ENCODE results near the gene OXT.
"Not testable (repeated sequence)": the region's sequence is repeated elsewhere in the genome, so short reads cannot be mapped to it uniquely, and the experiment has no call there.

The OXT gene
- total RNA-seq = 0 to 0.17 (median 0.09) reads per million in 3 donors

- Histone ChIP-seq H3K36me3 (ENCODE audit: control insufficient read depth, insufficient read depth, low read length) (no peaks in the 10 kb centered on the region), H3K9me3 (ENCODE audit: control insufficient read depth, low read length) (no peaks in the 10 kb centered on the region), H3K27me3 (replicated peaks; ENCODE audit: control insufficient read depth, insufficient read depth, low read length, poor library complexity, severe bottlenecking) (no peaks in the 10 kb centered on the region), H3K27ac (ENCODE audit: insufficient read depth, low read length, poor library complexity, severe bottlenecking) (peak within 1 kb of the TSS; percentile 51), H3K4me3 (ENCODE audit: insufficient read depth, low read depth, low read length, poor library complexity, severe bottlenecking) (peak within 1 kb of the TSS; percentile 73), H3K4me1 (ENCODE audit: control insufficient read depth, insufficient read depth, low read length, poor library complexity, severe bottlenecking) (peaks cover 11% of the 10 kb centered on the region)
- DNase-seq = peak; percentile 46 to 61 (median 60)
These were observed at the start of gene OXT for GRCh38 chr20:3071610-3072529. Gene OXT, plus strand, starts transcription at chr20:3071620. Its CDS starts 36 bp downstream, at chr20:3071656.

GRCh38 chr20:3021777-3022176, 49.6 kb upstream of the OXT start:
- no peaks in the 10 kb centered on the region for H3K9me3 ChIP-seq (ENCODE audit: control insufficient read depth, low read length)
- H3K36me3 ChIP-seq (ENCODE audit: control insufficient read depth, insufficient read depth, low read length) = peaks cover 65% of the 10 kb centered on the region
- DNase-seq = no peak
- H3K27ac ChIP-seq (ENCODE audit: insufficient read depth, low read length, poor library complexity, severe bottlenecking) = no peak overlapping the region
- H3K4me1 ChIP-seq (ENCODE audit: control insufficient read depth, insufficient read depth, low read length, poor library complexity, severe bottlenecking) = no peaks in the 10 kb centered on the region
- H3K27me3 ChIP-seq (replicated peaks; ENCODE audit: control insufficient read depth, insufficient read depth, low read length, poor library complexity, severe bottlenecking) = no peaks in the 10 kb centered on the region
- H3K4me3 ChIP-seq (ENCODE audit: insufficient read depth, low read depth, low read length, poor library complexity, severe bottlenecking) = no peak overlapping the region

GRCh38 chr20:3022559-3023490, 48.6 kb upstream of the OXT start:
- H3K27me3 ChIP-seq (replicated peaks; ENCODE audit: control insufficient read depth, insufficient read depth, low read length, poor library complexity, severe bottlenecking); H3K9me3 ChIP-seq (ENCODE audit: control insufficient read depth, low read length); H3K4me3 ChIP-seq (ENCODE audit: insufficient read depth, low read depth, low read length, poor library complexity, severe bottlenecking); DNase-seq; H3K4me1 ChIP-seq (ENCODE audit: control insufficient read depth, insufficient read depth, low read length, poor library complexity, severe bottlenecking); H3K27ac ChIP-seq (ENCODE audit: insufficient read depth, low read length, poor library complexity, severe bottlenecking): not testable (repeated sequence)
- peaks cover 66% of the 10 kb centered on the region for H3K36me3 ChIP-seq (ENCODE audit: control insufficient read depth, insufficient read depth, low read length)

GRCh38 chr20:3027987-3028386, 43.4 kb upstream of the OXT start:
- Histone ChIP-seq H3K9me3 (ENCODE audit: control insufficient read depth, low read length) (no peaks in the 10 kb centered on the region), H3K4me1 (ENCODE audit: control insufficient read depth, insufficient read depth, low read length, poor library complexity, severe bottlenecking) (no peaks in the 10 kb centered on the region), H3K27me3 (replicated peaks; ENCODE audit: control insufficient read depth, insufficient read depth, low read length, poor library complexity, severe bottlenecking) (no peaks in the 10 kb centered on the region), H3K36me3 (ENCODE audit: control insufficient read depth, insufficient read depth, low read length) (peaks cover 48% of the 10 kb centered on the region), H3K4me3 (ENCODE audit: insufficient read depth, low read depth, low read length, poor library complexity, severe bottlenecking) (no peak overlapping the region), H3K27ac (ENCODE audit: insufficient read depth, low read length, poor library complexity, severe bottlenecking) (no peak overlapping the region)
- no peak for DNase-seq

GRCh38 chr20:3031524-3032147, 39.8 kb upstream of the OXT start:
- no peaks in the 10 kb centered on the region for H3K4me1 ChIP-seq (ENCODE audit: control insufficient read depth, insufficient read depth, low read length, poor library complexity, severe bottlenecking)
- H3K4me3 ChIP-seq (ENCODE audit: insufficient read depth, low read depth, low read length, poor library complexity, severe bottlenecking) = no peak overlapping the region
- H3K9me3 ChIP-seq (ENCODE audit: control insufficient read depth, low read length) = no peaks in the 10 kb centered on the region
- DNase-seq = no peak
- H3K27ac ChIP-seq (ENCODE audit: insufficient read depth, low read length, poor library complexity, severe bottlenecking) = no peak overlapping the region
- H3K27me3 ChIP-seq (replicated peaks; ENCODE audit: control insufficient read depth, insufficient read depth, low read length, poor library complexity, severe bottlenecking) = no peaks in the 10 kb centered on the region
- peaks cover 44% of the 10 kb centered on the region for H3K36me3 ChIP-seq (ENCODE audit: control insufficient read depth, insufficient read depth, low read length)

GRCh38 chr20:3032624-3033023, 38.8 kb upstream of the OXT start:
- Histone ChIP-seq H3K36me3 (ENCODE audit: control insufficient read depth, insufficient read depth, low read length) (peaks cover 44% of the 10 kb centered on the region), H3K27me3 (replicated peaks; ENCODE audit: control insufficient read depth, insufficient read depth, low read length, poor library complexity, severe bottlenecking) (no peaks in the 10 kb centered on the region), H3K4me3 (ENCODE audit: insufficient read depth, low read depth, low read length, poor library complexity, severe bottlenecking) (no peak overlapping the region), H3K27ac (ENCODE audit: insufficient read depth, low read length, poor library complexity, severe bottlenecking) (no peak overlapping the region), H3K4me1 (ENCODE audit: control insufficient read depth, insufficient read depth, low read length, poor library complexity, severe bottlenecking) (no peaks in the 10 kb centered on the region), H3K9me3 (ENCODE audit: control insufficient read depth, low read length) (no peaks in the 10 kb centered on the region)
- no peak for DNase-seq

- no peak overlapping the region for H3K27ac ChIP-seq (ENCODE audit: insufficient read depth, low read length, poor library complexity, severe bottlenecking)
- H3K4me3 ChIP-seq (ENCODE audit: insufficient read depth, low read depth, low read length, poor library complexity, severe bottlenecking) = no peak overlapping the region
- DNase-seq = no peak
- no peaks in the 10 kb centered on the region for H3K27me3 ChIP-seq (replicated peaks; ENCODE audit: control insufficient read depth, insufficient read depth, low read length, poor library complexity, severe bottlenecking)
- no peaks in the 10 kb centered on the region for H3K4me1 ChIP-seq (ENCODE audit: control insufficient read depth, insufficient read depth, low read length, poor library complexity, severe bottlenecking)
- H3K36me3 ChIP-seq (ENCODE audit: control insufficient read depth, insufficient read depth, low read length) = peaks cover 58% of the 10 kb centered on the region
- H3K9me3 ChIP-seq (ENCODE audit: control insufficient read depth, low read length) = no peaks in the 10 kb centered on the region
These were observed 33.8 kb upstream of the OXT start for GRCh38 chr20:3037654-3038053.

- DNase-seq = no peak
These were observed 33.0 kb upstream of the OXT start for GRCh38 chr20:3038454-3038853.

GRCh38 chr20:3039426-3039825, 32.0 kb upstream of the OXT start:
- H3K27ac ChIP-seq (ENCODE audit: insufficient read depth, low read length, poor library complexity, severe bottlenecking) = no peak overlapping the region
- H3K4me3 ChIP-seq (ENCODE audit: insufficient read depth, low read depth, low read length, poor library complexity, severe bottlenecking) = no peak overlapping the region
- no peaks in the 10 kb centered on the region for H3K9me3 ChIP-seq (ENCODE audit: control insufficient read depth, low read length)
- peaks cover 52% of the 10 kb centered on the region for H3K36me3 ChIP-seq (ENCODE audit: control insufficient read depth, insufficient read depth, low read length)
- H3K4me1 ChIP-seq (ENCODE audit: control insufficient read depth, insufficient read depth, low read length, poor library complexity, severe bottlenecking) = no peaks in the 10 kb centered on the region
- H3K27me3 ChIP-seq (replicated peaks; ENCODE audit: control insufficient read depth, insufficient read depth, low read length, poor library complexity, severe bottlenecking) = no peaks in the 10 kb centered on the region
- DNase-seq = no peak

More at GRCh38 chr20:3038454-3038853, 33.0 kb upstream of the OXT start:
- Histone ChIP-seq H3K27me3 (replicated peaks; ENCODE audit: control insufficient read depth, insufficient read depth, low read length, poor library complexity, severe bottlenecking) (no peaks in the 10 kb centered on the region), H3K4me1 (ENCODE audit: control insufficient read depth, insufficient read depth, low read length, poor library complexity, severe bottlenecking) (no peaks in the 10 kb centered on the region), H3K4me3 (ENCODE audit: insufficient read depth, low read depth, low read length, poor library complexity, severe bottlenecking) (no peak overlapping the region), H3K27ac (ENCODE audit: insufficient read depth, low read length, poor library complexity, severe bottlenecking) (no peak overlapping the region), H3K9me3 (ENCODE audit: control insufficient read depth, low read length) (no peaks in the 10 kb centered on the region), H3K36me3 (ENCODE audit: control insufficient read depth, insufficient read depth, low read length) (peaks cover 52% of the 10 kb centered on the region)
